Measurements from ENCODE around the gene VN1R5.

Gene VN1R5

DNA sequence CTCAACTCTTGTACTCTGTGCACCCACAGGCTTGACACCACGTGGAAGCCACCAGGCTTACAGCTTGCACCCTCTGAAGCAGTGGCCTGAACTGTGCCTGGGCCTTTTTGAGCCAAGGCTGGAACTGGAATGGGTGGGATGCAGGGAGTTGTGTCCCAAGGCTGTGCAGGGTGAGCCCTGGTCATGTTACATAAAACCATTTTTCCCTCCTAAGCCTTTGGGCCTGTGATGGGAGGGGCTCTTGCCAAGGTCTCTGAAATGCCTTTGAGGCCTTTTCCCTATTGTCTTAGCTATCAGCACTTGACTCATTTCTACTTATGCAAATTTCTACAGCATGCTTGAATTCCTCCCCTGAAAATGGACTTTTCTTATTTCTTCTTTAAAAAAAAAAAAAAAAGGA lies 14.1 kb downstream of the VN1R5 start:
- DNase-seq (ENCODE audit: low read depth, low spot score): no peak
- TF ChIP-seq, protein P1, sequence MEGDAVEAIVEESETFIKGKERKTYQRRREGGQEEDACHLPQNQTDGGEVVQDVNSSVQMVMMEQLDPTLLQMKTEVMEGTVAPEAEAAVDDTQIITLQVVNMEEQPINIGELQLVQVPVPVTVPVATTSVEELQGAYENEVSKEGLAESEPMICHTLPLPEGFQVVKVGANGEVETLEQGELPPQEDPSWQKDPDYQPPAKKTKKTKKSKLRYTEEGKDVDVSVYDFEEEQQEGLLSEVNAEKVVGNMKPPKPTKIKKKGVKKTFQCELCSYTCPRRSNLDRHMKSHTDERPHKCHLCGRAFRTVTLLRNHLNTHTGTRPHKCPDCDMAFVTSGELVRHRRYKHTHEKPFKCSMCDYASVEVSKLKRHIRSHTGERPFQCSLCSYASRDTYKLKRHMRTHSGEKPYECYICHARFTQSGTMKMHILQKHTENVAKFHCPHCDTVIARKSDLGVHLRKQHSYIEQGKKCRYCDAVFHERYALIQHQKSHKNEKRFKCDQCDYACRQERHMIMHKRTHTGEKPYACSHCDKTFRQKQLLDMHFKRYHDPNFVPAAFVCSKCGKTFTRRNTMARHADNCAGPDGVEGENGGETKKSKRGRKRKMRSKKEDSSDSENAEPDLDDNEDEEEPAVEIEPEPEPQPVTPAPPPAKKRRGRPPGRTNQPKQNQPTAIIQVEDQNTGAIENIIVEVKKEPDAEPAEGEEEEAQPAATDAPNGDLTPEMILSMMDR (IDR thresholded peaks at IDR 0.05; ENCODE audit: low read depth, low read length): no peak
- in situ Hi-C loops (cut with HindIII; ENCODE audit: low sequenced_read_pairs): no loop called here
- H3K4me3 ChIP-seq (ENCODE audit: low read depth, low read length): no peak overlapping the region

DNA sequence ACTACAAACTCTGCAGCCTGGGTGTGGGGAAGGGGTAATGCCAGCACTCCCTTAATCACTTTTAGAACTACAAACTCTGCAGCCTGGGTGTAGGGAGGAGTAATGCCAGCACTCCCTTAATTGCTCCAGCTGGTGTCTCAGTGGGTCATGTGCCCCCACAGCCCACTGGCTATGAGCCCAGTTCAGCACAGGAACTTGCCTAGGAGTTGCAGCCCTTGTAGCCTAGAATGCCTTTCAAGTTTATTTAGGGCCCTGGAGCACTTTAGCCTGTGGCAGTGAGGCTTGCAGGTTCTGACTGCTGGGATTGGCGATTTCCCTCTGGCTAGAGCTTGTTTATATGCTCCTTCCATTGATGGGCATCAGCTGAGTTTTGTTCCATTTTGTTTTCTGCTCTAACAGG lies 17.1 kb downstream of the VN1R5 start:
- in situ Hi-C loops (cut with HindIII; ENCODE audit: low sequenced_read_pairs): no loop called here
- no peak for DNase-seq (ENCODE audit: low read depth, low spot score)
- no peak overlapping the region for H3K4me3 ChIP-seq (ENCODE audit: low read depth, low read length)
- TF ChIP-seq, protein P1 (IDR thresholded peaks at IDR 0.05; ENCODE audit: low read depth, low read length): no peak

DNA sequence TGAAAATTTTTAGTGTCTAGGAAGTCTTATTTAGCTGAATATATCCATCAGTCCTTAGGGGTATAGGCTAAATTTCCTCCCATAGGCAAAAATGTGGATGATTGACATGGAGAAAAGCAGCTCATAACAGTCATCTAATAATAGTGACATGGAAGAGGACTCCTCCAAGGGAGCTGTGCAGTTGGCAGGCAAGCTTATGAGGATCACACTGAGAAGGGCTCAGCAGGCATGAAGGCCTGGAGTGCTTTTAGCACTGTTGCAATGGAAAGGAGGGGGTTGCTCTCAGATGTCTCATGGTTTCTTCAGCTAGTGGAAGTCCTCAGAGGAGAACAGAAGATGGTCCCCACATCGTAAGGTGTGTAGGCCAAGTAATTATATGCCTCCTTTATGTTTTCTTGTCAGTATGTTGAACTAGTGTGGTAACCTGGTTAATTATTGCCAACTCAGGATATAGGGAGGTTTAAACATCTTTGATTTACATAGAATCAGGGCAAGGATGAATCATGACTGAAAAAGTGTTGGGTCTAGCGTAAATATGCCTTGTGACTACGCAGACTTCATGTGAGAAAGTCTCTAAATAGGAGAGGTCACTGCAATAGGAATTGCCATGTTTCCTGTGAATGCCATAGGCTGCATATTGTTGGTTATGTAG lies 18.9 kb downstream of the VN1R5 start:
- H3K4me3 ChIP-seq (ENCODE audit: low read depth, low read length): no peak overlapping the region
- in situ Hi-C loops (cut with HindIII; ENCODE audit: low sequenced_read_pairs): no loop called here
- TF ChIP-seq, protein P1 (IDR thresholded peaks at IDR 0.05; ENCODE audit: low read depth, low read length): no peak
- no peak for DNase-seq (ENCODE audit: low read depth, low spot score)

DNA sequence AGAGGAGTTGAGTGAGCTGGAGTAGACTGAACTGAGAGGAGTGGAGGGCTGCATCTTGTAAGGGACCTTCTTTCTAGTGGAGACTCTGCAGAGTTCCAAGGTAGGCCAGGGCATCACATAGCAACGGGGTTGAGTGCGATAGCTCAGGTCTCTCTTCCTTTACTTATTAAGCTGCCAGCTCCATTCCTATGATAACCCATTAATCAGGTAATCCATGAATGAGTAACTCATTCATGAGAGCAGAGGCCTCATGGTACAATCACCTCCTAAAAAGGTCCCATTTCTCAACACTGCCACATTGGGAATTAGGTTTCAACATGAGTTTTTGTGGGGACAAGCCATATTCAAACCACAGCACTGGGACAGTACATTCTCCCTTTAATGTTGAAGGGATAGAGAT lies 21.3 kb downstream of the VN1R5 start:
- no peak overlapping the region for H3K4me3 ChIP-seq (ENCODE audit: low read depth, low read length)
- DNase-seq (ENCODE audit: low read depth, low spot score): no peak
- in situ Hi-C loops (cut with HindIII; ENCODE audit: low sequenced_read_pairs): no loop called here
- TF ChIP-seq, protein P1 (IDR thresholded peaks at IDR 0.05; ENCODE audit: low read depth, low read length): no peak

DNA sequence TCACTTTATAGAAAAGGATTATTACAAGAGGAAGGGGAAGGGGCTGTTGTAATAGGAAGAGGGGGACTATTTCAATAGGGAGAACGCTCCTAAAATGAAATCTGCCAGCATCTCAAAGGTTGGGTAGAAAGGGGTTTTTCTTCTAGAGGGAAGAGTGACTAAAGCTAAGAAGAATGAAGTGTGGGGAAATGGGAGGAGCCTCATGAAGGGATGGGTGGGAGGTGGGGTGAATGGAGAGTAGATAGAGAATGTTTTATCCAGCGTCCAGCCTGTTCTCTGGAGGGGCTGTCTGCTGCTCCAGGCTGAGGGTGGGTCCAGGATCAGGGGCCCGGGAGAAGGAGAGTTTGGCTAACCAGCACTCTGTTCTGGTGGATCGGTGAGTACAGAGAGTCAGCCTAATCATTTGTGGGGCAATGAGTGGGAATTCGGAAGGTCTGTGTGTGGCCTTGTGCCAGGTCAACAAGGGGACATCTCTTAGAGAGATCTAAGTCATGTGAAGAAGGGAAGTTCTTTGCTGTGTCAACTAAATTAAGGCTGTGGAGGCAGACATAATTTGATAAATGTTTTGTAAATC lies 25.2 kb downstream of the VN1R5 start:
- DNase-seq (ENCODE audit: low read depth, low spot score): no peak
- no peak overlapping the region for H3K4me3 ChIP-seq (ENCODE audit: low read depth, low read length)
- in situ Hi-C loops (cut with HindIII; ENCODE audit: low sequenced_read_pairs): no loop called here
- TF ChIP-seq, protein P1 (IDR thresholded peaks at IDR 0.05; ENCODE audit: low read depth, low read length): no peak

DNA sequence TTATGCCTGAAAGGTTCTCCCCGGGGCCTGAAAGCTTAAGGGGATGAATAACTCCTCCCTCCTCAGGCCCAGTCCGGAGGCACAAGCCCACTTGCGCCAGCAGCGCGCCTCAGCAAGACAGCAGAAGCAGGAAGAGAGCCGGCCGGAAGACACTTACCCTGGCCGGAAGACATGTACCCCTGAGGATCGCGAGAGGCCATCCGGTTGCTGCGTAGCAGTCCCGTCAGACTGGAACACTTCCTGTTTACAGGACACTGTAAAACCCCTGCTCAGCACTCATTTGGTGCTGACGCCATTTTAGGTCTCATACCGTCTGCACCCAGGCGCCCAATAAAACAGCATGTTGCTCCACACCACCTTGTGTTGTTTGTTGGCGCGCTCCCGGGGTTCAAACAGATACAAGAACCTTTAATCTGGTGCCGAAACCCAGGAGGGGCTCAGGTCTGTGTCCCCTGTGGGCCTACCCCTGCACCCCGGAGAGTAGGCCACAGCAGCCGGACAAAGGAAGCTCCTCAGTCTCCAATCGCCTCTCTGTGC lies 30.3 kb downstream of the VN1R5 start:
- in situ Hi-C loops (cut with HindIII; ENCODE audit: low sequenced_read_pairs): no loop called here
- TF ChIP-seq, protein P1 (IDR thresholded peaks at IDR 0.05; ENCODE audit: low read depth, low read length): no peak
- H3K4me3 ChIP-seq (ENCODE audit: low read depth, low read length): no peak overlapping the region

More for the DNA sequence above, 30.3 kb downstream of the VN1R5 start:
- DNase-seq (ENCODE audit: low read depth, low spot score): no peak

Measured in astrocyte of the spinal cord (primary cell).